OCI-M2 (cell line): ENCODE data around the gene AIF1L.

Experiments
- DNase-seq: peaks from one replicate; lab custom pipeline; 2025; ENCODE audit not compliant: unreplicated experiment; lab: John Stamatoyannopoulos, UW

The AIF1L gene

DNA sequence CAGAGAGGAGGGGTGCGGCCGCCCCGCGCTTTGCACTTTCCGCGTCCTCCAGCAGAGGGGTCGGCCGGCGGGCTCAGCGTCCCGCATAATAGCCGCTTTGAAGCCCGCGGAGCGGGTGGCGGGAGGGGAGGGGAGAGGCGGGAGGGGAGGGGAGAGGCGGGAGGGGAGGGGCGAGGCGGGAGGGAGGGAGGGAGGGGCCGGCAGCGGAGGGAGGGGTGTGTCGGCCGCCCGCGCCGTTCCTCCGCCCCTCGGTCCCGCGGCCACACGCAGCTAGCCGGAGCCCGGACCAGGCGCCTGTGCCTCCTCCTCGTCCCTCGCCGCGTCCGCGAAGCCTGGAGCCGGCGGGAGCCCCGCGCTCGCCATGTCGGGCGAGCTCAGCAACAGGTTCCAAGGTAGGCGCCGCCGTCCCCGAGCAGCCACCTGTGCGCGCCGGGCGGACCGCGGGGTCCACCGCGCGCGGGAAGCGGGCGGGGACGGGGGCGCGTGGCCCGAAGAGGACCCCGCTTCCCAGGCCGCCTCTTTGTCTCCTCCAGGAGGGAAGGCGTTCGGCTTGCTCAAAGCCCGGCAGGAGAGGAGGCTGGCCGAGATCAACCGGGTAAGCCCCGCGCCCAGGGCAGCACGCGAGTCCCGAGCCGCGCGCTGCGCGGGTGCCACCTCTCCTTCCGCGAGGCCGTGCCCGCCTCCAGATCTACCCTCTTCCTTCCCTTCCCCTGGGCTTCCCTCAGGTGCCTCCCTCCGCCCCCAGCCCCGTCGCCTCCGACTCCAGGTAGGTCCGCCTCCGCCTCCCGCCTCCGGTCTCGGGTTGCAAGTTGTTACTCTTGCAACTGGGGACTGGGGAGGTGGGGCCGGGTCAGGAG, at the start of gene AIF1L:
AIF1L (plus strand) TSS at position 263 of the 857 bp plus-strand sequence; CDS start at position 362, 99 bp downstream.
- no peak for DNase-seq

DNA sequence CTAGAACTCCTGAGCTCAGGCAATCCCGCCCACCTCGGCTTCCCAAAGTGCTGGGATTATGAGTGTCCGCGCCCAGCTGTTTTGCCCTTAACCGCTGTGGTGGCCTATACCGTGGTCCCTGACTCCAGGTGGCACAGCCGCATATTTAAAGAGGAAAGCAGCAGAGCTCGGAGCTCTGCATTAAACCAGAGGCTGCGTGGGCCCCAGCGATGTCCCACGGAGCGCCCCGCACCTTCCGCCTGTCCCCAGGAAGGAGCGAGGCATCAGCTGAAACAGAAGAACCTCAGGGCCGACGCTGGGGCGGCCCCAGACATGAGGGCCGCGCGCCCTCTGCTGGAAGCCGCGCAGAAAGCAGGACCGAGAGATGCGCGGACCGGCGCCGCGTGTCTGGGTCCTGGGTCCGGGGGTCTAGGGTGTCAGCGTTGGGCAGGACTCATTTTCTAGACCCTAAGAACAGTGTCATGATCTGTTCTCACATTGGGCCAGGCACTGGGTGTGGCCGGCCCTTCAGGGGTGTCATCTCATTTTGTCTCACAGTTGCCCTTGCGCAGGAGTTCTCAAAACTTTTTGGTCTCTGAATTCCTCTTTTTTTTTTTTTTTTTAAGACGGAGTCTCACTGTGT, 49.6 kb upstream of the AIF1L start:
- DNase-seq, result no peak

DNA sequence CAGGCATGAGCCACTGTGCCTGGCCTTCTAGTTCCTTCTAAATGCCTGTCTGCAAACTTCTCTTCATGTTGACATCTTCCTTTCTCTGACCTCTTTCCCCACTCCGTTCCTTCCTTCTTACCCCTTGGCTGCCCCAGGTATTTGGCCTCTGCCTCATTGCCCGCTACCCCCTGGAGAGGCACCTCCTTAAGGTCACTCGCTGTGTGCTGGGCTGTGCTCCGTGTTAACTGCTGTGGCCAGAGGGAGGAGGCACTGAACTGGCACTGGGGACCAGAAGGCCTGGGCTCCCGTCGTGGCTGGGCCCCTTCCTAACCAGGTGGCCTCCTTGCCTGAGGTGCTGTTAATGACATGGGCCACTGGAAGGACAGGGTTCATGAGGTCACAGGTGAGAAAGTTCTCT, 48.0 kb upstream of the AIF1L start:
- DNase-seq, result no peak

DNA sequence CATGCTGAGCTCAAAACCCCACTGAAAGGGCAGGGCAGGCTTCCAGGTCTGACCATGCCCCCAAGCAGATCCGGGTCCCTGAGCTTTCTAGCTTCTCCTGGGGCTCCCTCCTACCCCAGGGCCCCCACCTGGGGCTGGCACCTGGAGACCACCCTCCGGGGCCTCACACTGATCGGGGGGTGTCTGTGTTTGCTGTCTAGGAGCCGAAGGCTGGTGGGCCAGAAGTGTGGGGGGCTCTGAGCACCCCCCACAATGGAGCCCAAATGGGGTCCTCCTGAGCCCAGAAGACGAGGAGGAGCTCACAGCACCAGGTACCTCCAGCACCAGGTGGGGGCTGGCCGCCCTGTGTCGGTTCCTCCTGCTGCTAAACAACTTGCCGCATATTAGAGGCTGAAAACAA, 47.5 kb upstream of the AIF1L start:
- DNase-seq, result no peak

DNA sequence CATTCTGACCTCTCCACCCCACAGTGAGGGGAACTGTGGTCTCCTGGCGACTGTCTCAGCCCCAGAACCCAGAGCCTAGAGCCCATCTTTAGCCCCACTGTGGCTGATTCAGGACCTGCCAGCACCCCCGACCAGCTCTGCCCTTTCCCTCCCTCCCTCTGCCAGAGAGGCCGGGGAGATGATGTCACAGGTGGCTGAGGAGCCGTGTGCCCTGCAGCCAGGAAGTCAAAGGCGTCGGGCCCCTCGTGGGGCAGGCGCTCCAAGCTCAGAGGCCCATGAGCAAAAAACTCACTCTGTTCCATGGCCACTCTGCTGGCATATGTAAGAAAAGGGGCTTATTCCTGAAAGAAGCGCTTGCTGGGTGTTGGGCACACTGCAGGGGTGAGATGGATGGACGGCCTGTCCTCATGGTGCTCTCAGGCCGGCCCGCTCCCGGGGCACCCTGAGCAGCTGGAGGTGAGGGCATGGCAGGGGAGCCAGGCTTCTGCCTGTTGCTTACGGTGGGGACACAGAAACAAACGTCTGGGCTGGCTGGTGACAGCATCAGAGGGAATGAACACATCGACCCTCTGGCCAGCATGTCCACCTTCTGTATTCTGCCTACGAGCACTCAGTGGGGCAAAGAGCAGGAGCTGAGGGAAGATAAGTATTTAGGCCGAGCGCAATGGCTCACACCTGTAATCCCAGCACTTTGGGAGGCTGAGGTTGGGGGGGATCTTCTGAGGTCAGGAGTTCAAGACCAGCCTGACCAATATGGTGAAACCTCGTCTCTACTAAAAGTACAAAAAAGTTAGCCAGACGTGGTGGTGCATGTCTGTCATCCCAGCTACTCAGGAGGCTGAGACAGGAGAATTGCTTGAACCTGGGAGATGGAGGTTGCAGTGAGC, 46.3 kb upstream of the AIF1L start:
- DNase-seq, result no peak

DNA sequence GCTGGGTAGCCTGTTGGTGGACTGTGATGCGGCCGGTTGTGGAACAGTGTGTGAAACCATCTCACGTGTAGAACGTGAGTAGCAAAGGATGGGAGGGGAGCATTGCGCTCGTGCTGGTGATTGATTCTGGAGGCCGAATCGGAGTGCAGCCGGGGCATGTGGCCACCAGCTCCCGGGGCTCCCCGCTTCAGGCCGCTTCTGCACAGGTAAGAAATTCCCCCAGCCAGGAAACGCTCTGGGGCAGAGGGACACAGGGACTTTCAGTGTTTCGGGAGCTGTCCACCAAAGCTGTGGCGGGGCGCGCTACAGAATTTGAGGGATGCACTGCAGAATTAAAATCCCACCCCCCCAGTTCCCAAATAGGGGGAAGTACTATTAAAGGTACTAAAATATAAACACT, 45.5 kb upstream of the AIF1L start:
- DNase-seq, result no peak

DNA sequence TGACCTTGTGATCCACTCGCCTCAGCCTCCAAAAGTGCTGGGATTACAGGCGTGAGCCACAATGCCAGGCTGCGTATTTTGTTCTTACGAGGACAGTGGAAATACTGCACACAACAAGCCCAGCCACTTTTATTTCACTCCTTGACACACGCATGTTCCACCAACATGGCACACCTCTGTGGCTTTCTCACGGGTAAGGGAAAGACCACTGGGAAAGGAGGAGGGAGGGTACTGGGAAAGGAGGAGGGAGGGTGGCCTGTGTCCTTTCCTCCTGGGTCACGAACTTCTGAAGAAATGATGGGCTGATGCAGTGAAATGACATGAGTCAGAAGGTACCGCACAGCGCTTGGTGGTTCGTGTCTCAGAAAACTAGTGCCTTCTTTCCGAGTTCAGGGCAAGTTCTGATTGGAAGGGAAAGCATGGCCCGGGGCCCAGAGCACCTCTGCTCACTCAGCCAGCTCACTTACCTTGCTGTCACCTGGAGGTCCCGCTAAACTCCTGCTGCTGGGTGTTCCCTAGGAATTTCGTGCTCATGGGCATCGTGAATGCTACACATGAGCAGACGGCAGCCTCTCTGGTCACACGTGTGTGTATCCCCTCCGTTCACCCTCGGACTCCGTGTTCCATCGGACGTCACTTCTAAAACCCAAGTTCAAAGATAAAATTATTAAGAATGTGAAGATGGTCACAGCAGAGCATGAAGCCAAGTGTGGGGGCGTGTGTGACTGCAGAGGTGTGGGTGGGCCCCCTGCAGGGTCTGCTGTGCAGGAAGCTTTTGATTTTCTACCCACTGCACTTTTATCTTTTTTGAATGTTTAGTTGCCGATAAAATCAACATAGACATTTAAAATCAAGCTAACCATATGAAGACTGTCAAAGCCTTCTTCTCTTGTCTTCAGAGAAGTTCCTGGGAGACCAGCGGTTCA, 44.5 kb upstream of the AIF1L start:
- DNase-seq, result no peak

DNA sequence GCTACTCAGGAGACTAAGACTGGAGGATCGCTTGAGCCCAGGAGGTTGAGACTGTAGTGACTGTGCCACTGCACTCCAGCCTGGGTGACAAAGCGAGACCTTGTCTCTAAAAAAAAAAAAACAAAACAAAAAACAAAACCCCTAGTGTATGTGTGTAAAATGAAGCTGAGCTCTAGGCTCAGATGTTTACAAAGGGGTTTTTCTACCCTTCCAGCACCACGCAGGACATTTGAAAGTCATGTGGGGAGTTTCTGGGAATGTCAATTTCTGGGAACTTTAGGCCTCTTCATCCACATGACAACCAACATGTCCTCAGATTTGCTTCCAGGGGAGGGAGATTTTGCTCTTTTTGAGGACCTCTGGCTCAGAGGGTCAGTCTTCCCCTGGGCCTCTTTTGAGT, 42.4 kb upstream of the AIF1L start:
- DNase-seq, result no peak

DNA sequence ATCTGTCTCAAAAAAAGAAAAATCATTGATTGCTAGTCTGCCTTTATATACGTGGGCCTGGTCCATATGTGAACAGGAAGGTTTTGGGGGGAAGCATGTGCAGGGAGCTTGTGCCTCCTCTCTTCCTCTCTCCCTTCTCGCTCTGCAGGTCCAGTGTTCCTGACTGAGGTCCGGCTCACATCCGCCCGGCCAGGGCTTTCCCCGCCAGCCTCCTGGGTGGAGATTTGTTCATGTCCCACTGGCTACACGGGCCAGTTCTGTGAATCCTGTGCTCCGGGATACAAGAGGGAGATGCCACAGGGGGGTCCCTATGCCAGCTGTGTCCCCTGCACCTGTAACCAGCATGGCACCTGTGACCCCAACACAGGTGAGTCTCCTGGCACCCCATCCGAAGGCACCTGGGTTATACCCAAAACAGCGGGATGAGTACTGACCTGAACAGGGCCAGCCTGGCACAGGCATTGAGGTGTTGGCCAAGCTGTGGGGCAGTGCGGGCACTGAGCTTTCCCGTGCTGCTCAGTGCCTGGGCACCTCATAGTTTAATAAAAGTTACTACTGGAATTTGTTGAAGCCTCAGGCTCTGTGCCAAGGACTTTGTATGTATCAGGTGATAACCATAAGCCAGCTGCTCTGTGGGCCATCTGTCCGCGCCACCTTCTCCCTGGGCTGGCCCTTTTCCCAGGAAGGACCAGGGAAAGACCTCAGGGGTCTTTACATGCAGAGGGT, 39.4 kb upstream of the AIF1L start:
- DNase-seq, result no peak

DNA sequence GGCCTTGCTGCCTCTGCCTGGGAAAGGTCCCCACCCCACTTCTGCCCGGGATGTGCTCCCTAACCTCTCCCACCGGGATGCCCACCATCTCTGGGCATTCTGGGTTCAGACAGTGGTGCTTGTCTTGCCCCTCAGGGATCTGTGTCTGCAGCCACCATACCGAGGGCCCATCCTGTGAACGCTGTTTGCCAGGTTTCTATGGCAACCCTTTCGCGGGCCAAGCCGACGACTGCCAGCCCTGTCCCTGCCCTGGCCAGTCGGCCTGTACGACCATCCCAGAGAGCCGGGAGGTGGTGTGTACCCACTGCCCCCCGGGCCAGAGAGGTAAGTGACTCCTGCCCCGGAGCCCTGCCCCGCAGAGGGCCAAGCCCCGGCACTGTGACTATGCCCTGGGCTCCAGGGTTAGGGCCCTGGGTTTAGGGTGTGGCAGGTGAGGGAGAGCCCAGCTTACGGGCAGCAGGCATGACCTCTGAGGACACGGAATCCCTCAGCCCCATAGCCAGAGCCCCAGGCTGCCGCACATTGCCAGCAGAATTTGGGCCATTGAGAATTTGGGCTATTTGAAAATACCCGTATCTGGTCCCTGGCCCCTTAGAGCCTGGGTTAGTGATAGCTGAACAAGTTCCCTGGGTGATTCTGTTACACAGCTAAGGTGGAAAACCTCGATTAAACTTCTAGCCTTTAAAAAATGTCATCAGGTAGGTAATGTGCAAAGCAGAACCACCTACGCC, 35.3 kb upstream of the AIF1L start:
- DNase-seq, result no peak

DNA sequence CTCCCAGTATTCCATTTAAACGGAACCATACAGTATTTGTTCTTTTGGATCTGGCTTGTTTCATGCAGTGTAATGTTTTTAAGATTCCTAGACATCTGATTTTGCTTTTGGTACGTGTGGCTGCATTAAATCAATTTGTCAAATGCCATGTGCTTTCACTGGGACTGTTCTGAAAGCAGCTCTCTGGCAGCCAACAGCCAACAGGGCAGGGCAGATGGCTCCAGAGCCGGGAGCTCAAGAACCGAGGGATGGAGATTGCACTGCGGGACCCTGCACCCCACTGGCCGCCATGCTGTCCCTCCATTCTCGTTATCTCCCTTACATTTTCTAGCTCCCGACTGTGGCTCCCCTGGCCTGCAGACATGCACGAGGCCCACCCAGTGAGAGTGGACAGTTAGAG, 33.4 kb upstream of the AIF1L start:
- no peak for DNase-seq

DNA sequence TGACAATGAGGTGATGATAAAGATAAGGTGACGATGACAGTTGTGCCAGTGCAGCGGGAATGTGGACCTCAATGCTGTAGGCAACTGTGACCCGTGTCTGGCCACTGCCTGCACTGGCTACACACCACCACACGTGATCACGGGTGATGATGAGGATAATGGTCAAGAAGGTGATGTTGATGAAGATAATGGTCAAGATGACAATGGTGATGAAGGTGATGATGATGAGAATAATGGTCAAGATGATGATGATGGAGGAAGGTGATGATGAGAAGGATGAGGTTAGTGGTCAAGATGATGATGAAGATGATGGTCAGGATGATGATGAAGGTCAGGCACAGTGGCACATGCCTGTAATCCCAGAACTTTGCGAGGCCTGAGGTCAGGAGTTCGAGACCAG, 30.7 kb upstream of the AIF1L start:
- DNase-seq, result no peak

DNA sequence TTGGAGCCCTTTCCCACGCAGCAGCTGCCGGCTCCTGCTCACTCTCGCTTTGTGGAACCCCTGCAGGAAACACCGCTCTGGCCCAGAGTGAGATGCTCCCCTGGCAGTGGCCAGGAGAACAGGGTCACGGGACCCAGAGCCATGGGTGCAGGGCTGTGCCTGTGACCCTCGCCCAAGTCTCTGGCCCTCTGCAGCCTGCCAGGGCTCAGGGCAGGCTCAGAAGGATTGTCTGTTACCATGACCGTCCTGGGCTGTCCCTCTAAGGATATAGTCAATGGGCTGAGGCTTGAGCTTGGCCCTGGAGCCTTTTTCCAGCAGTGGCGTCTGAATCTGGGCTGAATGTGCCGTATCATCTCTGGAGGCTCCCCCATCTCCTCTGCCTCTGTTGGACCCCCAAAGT, 28.7 kb upstream of the AIF1L start:
- no peak for DNase-seq

DNA sequence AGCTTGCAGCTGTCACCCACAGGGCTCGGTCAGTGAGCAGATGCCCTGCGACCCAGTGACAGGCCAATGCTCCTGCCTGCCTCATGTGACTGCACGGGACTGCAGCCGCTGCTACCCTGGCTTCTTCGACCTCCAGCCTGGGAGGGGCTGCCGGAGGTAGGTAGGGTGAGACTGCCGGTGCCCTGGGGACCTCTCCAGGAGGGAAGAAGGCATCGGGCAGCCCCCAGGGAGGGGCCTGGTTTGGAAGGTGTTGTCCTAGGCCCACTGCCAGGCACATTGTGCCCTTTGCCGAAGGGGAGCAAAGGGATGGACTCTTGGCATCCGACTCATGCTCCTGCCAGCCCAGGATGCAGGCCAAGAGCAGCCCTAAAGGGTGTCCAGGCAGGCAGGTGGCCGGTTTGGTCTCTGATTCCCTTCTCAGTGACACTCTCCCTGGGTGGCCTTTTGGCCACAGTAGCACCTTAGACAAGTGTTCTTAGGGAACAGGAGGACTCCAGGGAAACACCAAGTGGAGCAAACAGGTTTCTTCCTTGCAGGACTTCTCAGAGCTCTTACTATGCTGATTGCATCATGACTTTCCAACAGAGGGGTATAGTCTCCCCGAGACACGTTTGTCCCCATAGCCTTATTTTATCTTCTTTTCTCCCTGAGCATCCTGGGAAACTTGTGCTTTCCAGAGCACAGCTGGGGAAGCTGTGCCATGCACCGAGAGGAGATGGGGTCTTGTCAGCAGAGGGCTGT, 28.1 kb upstream of the AIF1L start:
- no peak for DNase-seq

DNA sequence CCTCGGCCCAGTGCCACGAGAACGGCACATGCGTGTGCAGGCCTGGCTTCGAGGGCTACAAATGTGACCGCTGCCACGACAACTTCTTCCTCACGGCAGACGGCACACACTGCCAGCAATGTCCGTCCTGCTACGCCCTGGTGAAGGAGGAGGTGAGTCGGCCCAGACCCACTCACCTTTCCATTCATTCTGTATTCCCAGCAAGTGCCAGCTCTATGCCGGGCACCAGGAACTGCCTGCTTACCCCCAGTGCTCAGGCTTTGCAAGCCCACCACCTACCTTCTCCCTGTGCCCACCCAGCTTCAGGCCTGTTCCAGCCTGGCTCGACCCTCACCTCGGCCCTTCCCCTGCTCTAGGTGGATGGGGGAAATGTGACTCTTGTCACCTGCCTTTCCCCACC, 26.6 kb upstream of the AIF1L start:
- DNase-seq, result no peak

DNA sequence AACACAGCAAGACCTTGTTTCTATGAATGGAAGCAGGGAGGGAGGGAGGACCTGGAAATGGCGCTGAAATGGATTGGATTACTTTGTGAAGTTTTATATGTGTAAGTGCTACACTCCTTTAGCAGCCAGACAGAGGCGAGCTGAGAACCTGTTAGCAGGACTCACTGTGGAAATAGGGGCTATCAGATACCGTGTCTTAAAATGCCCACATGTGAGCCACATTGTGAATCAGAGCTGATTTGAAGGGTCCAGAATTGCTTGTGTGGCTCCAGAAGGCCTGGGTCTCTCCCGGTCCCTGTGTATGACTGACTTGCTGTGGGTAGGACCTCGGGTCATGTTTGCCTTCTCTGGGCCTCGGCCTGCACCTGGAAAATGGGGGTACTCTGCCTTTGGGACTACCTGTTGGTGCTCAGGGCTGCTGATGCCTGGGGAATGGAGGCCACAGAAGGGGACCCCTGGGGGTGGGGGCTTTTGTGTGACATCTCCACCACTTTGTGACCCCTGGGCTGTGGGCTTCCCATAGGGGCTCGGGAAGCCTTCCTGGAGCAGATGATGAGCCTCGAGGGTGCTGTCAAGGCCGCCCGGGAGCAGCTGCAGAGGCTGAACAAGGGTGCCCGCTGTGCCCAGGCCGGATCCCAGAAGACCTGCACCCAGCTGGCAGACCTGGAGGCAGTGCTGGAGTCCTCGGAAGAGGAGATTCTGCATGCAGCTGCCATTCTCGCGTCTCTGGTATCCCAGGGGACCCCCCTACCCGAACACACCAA, 24.0 kb upstream of the AIF1L start:
- no peak for DNase-seq

DNA sequence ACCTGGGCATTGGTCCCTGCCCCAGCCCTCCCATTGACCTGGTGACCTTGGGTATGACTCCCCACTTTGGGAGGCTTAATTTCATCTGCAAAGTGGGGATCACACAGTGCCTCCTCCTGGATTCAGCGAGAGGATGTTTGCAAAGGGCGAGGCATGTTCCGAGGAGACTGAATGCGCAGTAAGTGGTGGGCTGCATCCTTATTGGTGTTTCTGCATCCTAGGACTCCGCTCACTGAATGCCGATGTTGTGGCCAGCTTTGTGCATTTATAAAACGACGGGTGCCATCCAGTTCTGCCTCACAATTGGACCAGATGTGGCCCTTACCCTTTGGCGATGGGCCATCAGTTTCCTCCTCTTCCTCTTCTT, 23.5 kb upstream of the AIF1L start:
- no peak for DNase-seq
